22Rv1 (cell line): ENCODE data around the gene OR2A14.

Source experiments
- H3K27ac ChIP-seq: fragments of 450-650 bp; 2 replicates; pipeline ENCODE4 v1.5.1; 2017
- CTCF ChIP-seq: fragments of 450-650 bp; IDR thresholded peaks from 2 replicates; pipeline ENCODE4 v1.5.1; 2017; ENCODE audit warnings: mild to moderate bottlenecking
- ZFX ChIP-seq: fragments of 450-650 bp; IDR thresholded peaks from 2 replicates; pipeline ENCODE4 v1.6.1; 2017; ENCODE audit warnings: antibody characterized with exemption, borderline replicate concordance

Gene OR2A14

GRCh38 chr7:144100607-144101006 is 22.4 kb upstream of the OR2A14 start:
- no peak for TF ChIP-seq ZFX
- TF ChIP-seq CTCF: no peak
- H3K27ac ChIP-seq: no peak overlapping the region

DNA sequence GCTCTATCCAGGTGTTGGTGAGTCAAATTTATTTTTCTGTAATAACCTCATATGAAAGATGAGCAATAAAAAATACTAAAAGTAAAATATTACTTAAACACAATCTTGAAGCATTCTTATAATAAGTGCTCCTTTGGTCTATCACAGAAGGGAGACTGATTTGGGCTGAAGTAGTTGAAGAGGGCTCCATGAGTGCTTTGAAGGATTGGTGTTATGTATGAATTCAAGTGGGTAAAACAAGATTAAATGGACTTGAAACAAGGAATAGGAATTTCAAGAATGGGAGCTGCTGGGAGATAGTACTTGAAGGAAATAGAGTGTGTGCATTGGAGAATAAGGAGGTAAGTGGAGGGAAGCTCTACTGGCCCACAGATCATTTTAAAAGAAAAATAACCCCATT is 20.9 kb upstream of the OR2A14 start:
- no peak overlapping the region for H3K27ac ChIP-seq
- no peak for TF ChIP-seq ZFX
- TF ChIP-seq CTCF: no peak

GRCh38 chr7:144105211-144105610 is 17.8 kb upstream of the OR2A14 start:
- TF ChIP-seq CTCF (no peak), ZFX (no peak)

GRCh38 chr7:144109283-144109682 is 13.7 kb upstream of the OR2A14 start, which contains the start of gene OR2A2:
TSS of gene OR2A2 (plus strand) at chr7:144109583. CDS start at chr7:144109583, 0 bp downstream.
- H3K27ac ChIP-seq: no peak within 1 kb of the TSS
- TF ChIP-seq CTCF (no peak), ZFX (no peak)

More at GRCh38 chr7:144105211-144105610, 17.8 kb upstream of the OR2A14 start:
- no peak overlapping the region for H3K27ac ChIP-seq

GRCh38 chr7:144110272-144110671 is 12.7 kb upstream of the OR2A14 start:
- no peak for TF ChIP-seq ZFX
- no peak for TF ChIP-seq CTCF
- H3K27ac ChIP-seq: no peak overlapping the region

- no peak overlapping the region for H3K27ac ChIP-seq
- TF ChIP-seq CTCF: no peak
- TF ChIP-seq ZFX: no peak
Observed at GRCh38 chr7:144113651-144114050, 9.3 kb upstream of the OR2A14 start.

DNA sequence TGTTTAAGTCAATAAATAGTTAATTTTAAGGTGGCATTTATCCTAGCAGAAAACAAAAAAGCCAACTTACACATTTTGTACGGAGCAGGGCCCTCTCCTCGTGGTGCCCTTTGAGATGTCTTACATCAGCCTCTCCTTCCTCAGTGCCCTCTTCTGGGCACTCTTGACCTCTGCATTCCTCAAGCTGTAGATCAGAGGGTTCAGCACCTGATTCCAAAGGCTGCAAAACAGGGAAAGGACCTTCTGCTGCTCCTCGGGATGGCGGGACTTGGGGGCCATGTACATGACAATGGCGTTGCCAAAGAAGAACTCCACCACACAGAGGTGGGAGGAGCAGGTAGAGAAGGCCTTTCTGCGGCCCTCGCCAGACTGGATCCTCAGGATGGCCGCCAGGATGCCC is 4.6 kb upstream of the OR2A14 start:
- H3K27ac ChIP-seq: no peak overlapping the region
- TF ChIP-seq CTCF: 0 out of 2 replicates have a peak, but pooled peaks have one; percentile 15
- TF ChIP-seq ZFX: no peak
